Gastrocnemius medialis (tissue), 4 donors: ENCODE results near the gene SRF. TPM values are rescaled to one million over a fixed set of nuclear protein-coding genes. Genes with fewer than 3 reads are reported as not detected.

Source experiments
- ATAC-seq, 2 donors: fragments of 150-250 bp; one replicate each; pipeline ENCODE4 v1.9.1; 2016
- DNase-seq, 2 donors: peaks; one replicate each; pipeline ENCODE4 v3.0.0-alpha.2; 2019
- H3K27ac ChIP-seq, 4 donors: fragments of 200-600 bp; sonication (generic); 1 replicate in 1 of 4; 2 replicates in 3 of 4; pipeline ENCODE4 v1.5.1; 2016 to 2018; ENCODE audit warnings: mild to moderate bottlenecking in 2 of 4, moderate library complexity in 1 of 4
- H3K27me3 ChIP-seq, 3 donors: fragments of 200-600 bp; sonication (generic) in 2 of 3; 1 replicate in 1 of 3; 2 replicates in 2 of 3; pipeline versions ENCODE4 v1.5.1 to v1.6.0; 2016 to 2019; ENCODE audit warnings: mild to moderate bottlenecking in 1 of 3, moderate library complexity in 1 of 3
- H3K36me3 ChIP-seq, 2 donors: fragments of 200-600 bp; sonication (generic) in 1 of 2; one replicate each; pipeline ENCODE4 v1.5.1; 2017 to 2018
- H3K4me1 ChIP-seq, 2 donors: fragments of 200-600 bp; sonication (generic) in 1 of 2; one replicate each; pipeline ENCODE4 v1.5.1; 2016 to 2017; ENCODE audit warnings: mild to moderate bottlenecking in 2 of 2
- H3K4me3 ChIP-seq, 4 donors: fragments of 200-600 bp; sonication (generic) in 3 of 4; 1 replicate in 1 of 4; 2 replicates in 3 of 4; pipeline ENCODE4 v1.5.1; 2016 to 2019; ENCODE audit warnings: mild to moderate bottlenecking in 2 of 4
- H3K9me3 ChIP-seq, 3 donors: fragments of 200-600 bp; sonication (generic) in 2 of 3; 1 replicate in 1 of 3; 2 replicates in 2 of 3; pipeline ENCODE4 v1.5.1; 2016 to 2019
- POLR2A ChIP-seq, 2 donors: fragments of 450-650 bp; IDR thresholded peaks; one replicate each; pipeline ENCODE4 v1.6.1; 2017; ENCODE audit warnings: antibody characterized with exemption in 2 of 2, mild to moderate bottlenecking in 2 of 2, moderate library complexity in 2 of 2
- in situ Hi-C, 4 donors: fragments of 200-750 bp; cut with MboI; loops; one replicate each; pipeline versions ENCODE4 v1.15.0 to v1.8.0; 2017; ENCODE audit warnings: low sequenced_read_pairs in 4 of 4
- intact Hi-C: fragments of 100-400 bp; cut with DNase I; formaldehyde crosslinking; loops from one replicate; pipeline ENCODE4 v1.15.1; 2023; ENCODE audit warnings: low total_unique reads
- total RNA-seq, 4 donors: library from RNA; depleted of rRNA; stranded (reverse); fragments of >200 nt; gene quantifications; one replicate each; pipeline versions ENCODE4 v1.1.0 to v1.2.3, GENCODE V29; 2016
- TF ChIP-seq, protein P1 (sequence below), 5 experiments: fragments of 450-650 bp in 3 of 5; fragments of 200-600 bp in 2 of 5; sonication (generic) in 2 of 5; IDR thresholded peaks in 4 of 5; conservative IDR thresholded peaks in 1 of 5; 1 replicate in 4 of 5; 2 replicates in 1 of 5; pipeline ENCODE4 v1.5.1; 2016 to 2019; ENCODE audit warnings: antibody characterized with exemption in 5 of 5, mild to moderate bottlenecking in 3 of 5, moderate library complexity in 3 of 5

Gene SRF
- total RNA-seq, 4 donors from 2014 or later = 35.2 to 54.7 (median 44.9) TPM

DNA sequence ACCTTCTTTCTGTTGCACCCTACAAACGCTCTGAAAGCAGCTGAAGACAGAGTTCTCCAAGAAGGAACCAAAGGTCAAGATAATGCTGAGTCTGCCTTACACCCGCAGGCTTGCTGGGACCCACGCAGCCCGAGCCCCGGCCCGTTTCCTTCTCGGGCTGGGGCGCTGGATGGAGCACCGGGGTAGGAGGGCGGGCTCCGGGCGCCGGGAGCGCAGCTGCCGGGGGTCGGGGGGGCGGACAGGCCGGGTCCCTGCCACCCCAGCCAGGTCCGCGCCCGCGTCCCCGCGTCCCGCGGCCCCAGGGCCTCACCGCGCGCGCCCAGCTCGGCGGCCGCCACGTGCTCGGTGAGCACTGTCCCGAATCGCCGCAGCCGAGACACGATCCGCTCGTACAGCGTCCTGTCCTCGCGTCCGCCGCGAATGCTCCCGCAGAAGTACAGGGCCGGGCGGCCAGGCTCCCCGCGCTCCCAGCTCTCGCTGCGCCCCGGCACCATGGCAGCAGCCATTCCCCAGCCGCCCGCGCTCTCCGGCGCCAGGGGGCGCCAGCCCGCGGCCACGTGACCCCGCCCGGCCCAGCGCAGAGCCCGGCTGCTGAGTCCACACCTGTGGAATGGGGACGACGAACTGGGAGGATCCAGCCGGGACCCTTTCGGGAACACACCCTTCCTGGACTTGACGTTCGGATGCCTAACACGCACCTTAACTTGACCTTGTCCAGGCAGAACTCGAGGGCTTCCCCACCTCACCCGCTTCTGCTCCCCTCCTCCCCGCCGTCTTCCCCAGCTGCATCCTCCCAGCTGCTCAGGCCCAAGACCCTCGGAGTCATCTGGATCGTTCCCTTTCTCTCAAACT, 58.1 kb downstream of the SRF start, which contains the start of gene DNPH1:
Gene DNPH1 (minus strand): TSS at position 531 of the 852 bp plus-strand sequence. CDS start 25 bp downstream, at position 506.
- Histone ChIP-seq H3K4me1 (peaks cover 4 to 6% of the 10 kb centered on the region in 2 donors), H3K9me3 (no peaks in the 10 kb centered on the region), H3K36me3 (peaks cover 0 to 4% of the 10 kb centered on the region in 2 donors), H3K27me3 (no peaks in the 10 kb centered on the region), H3K27ac (peak within 1 kb of the TSS; percentile 47 to 68 (median 60)), H3K4me3 (peak within 1 kb of the TSS; percentile 57 to 74 (median 65))
- in situ Hi-C loops = loop anchor here in 1 of 4 donors (25.0 kb wide), 1 partner anchor 283 kb away; the partner anchor contains the start of genes LRRC73, POLR1C and YIPF3
- intact Hi-C loops = loop anchor here (1.0 kb wide), 1 partner anchor 18 kb away; no protein-coding TSS in a partner anchor
- ATAC-seq = peak; percentile 95 to 96
- DNase-seq = peak; percentile 47 to 63
- no peak for TF ChIP-seq POLR2A (IDR thresholded peaks at IDR 0.05)
- TF ChIP-seq, protein P1, sequence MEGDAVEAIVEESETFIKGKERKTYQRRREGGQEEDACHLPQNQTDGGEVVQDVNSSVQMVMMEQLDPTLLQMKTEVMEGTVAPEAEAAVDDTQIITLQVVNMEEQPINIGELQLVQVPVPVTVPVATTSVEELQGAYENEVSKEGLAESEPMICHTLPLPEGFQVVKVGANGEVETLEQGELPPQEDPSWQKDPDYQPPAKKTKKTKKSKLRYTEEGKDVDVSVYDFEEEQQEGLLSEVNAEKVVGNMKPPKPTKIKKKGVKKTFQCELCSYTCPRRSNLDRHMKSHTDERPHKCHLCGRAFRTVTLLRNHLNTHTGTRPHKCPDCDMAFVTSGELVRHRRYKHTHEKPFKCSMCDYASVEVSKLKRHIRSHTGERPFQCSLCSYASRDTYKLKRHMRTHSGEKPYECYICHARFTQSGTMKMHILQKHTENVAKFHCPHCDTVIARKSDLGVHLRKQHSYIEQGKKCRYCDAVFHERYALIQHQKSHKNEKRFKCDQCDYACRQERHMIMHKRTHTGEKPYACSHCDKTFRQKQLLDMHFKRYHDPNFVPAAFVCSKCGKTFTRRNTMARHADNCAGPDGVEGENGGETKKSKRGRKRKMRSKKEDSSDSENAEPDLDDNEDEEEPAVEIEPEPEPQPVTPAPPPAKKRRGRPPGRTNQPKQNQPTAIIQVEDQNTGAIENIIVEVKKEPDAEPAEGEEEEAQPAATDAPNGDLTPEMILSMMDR (IDR thresholded peaks at IDR 0.05 in 4 of 5, conservative IDR thresholded peaks at IDR 0.05 in 1 of 5) = peak; percentile 67 to 94 (median 89)

GRCh38 chr6:43229803-43230620, 58.9 kb downstream of the SRF start:
- Histone ChIP-seq H3K27me3 (no peaks in the 10 kb centered on the region), H3K4me3 (peak overlapping the region; percentile 57 to 74 (median 65)), H3K36me3 (no peaks in the 10 kb centered on the region), H3K27ac (peak overlapping the region in 1 of 4 donors; percentile 47), H3K4me1 (peaks cover 4 to 6% of the 10 kb centered on the region in 2 donors), H3K9me3 (no peaks in the 10 kb centered on the region)
- intact Hi-C loops (loop anchor here (1.0 kb wide), 1 partner anchor 17 kb away; no protein-coding TSS in a partner anchor), in situ Hi-C loops (loop anchor here in 1 of 4 donors (25.0 kb wide), 1 partner anchor 282 kb away; the partner anchor contains the start of genes LRRC73, POLR1C and YIPF3)
- no peak for TF ChIP-seq POLR2A (IDR thresholded peaks at IDR 0.05)
- TF ChIP-seq, protein P1 (IDR thresholded peaks at IDR 0.05 in 4 of 5, conservative IDR thresholded peaks at IDR 0.05 in 1 of 5) = no peak
- no peak for DNase-seq
- ATAC-seq = peak in 1 of 2 donors; percentile 4

- in situ Hi-C loops = loop anchor here in 1 of 4 donors (25.0 kb wide), 1 partner anchor 281 kb away; the partner anchor contains the start of genes LRRC73, POLR1C and YIPF3
- intact Hi-C loops = no loop called here
- ATAC-seq (no peak), DNase-seq (no peak)
- no peak for TF ChIP-seq POLR2A (IDR thresholded peaks at IDR 0.05)
- TF ChIP-seq, protein P1 (IDR thresholded peaks at IDR 0.05 in 4 of 5, conservative IDR thresholded peaks at IDR 0.05 in 1 of 5) = no peak
- no peaks in the 10 kb centered on the region for H3K36me3 ChIP-seq
- H3K27me3 ChIP-seq = no peaks in the 10 kb centered on the region
- H3K4me1 ChIP-seq = peaks cover 4 to 6% of the 10 kb centered on the region in 2 donors
- H3K4me3 ChIP-seq = no peak overlapping the region
- no peaks in the 10 kb centered on the region for H3K9me3 ChIP-seq
- no peak overlapping the region for H3K27ac ChIP-seq
These were observed 60.0 kb downstream of the SRF start for GRCh38 chr6:43231053-43231452.

Other genes starting within 250 kb of the SRF start
- gene CNPY3, start 241.8 kb upstream of the SRF start, total RNA-seq = 10 to 100 TPM in 2 of 4 donors, 1 to 10 TPM in 2; 7.1 to 13.5 (median 9.3) TPM
- gene GNMT, start 210.5 kb upstream of the SRF start, total RNA-seq = 1 to 10 TPM in 1 of 4 donors, under 1 TPM in 2, not detected in 1; 0.42 to 1.1 (median 0.61) TPM
- 10 to 100 TPM in 2 of 4 donors, 1 to 10 TPM in 2; 7.4 to 45.1 (median 12.6) TPM for gene PEX6, start 192.1 kb upstream of the SRF start, total RNA-seq
- 10 to 100 TPM; 44.3 to 68.2 (median 52.6) TPM for gene PPP2R5D, start 186.7 kb upstream of the SRF start, total RNA-seq
- 10 to 100 TPM; 25.0 to 33.5 (median 25.9) TPM for gene MEA1, start 157.3 kb upstream of the SRF start, total RNA-seq
- gene KLHDC3, start 157.0 kb upstream of the SRF start, total RNA-seq = 100 to 1,000 TPM in 2 of 4 donors, 10 to 100 TPM in 2; 66.5 to 164 (median 119) TPM
- gene RRP36, start 149.6 kb upstream of the SRF start, total RNA-seq = 10 to 100 TPM; 37.7 to 64.3 (median 51.0) TPM
- gene CUL7, start 117.4 kb upstream of the SRF start, total RNA-seq = 10 to 100 TPM; 11.9 to 21.3 (median 15.4) TPM
- gene MRPL2, start 111.8 kb upstream of the SRF start, total RNA-seq = 10 to 100 TPM; 34.1 to 64.9 (median 41.1) TPM
- 10 to 100 TPM; 12.2 to 19.3 (median 14.6) TPM for gene KLC4, start 111.6 kb upstream of the SRF start, total RNA-seq
- under 1 TPM; 0.15 to 0.64 (median 0.24) TPM for gene PTK7, start 95.0 kb upstream of the SRF start, total RNA-seq
- gene CUL9, start 10.9 kb downstream of the SRF start, total RNA-seq = 10 to 100 TPM in 1 of 4 donors, 1 to 10 TPM in 3; 5.3 to 20.1 (median 7.1) TPM
- gene DNPH1, start 58.2 kb downstream of the SRF start, total RNA-seq = 10 to 100 TPM; 42.3 to 87.6 (median 69.2) TPM
- under 1 TPM in 1 of 4 donors, not detected in 3; 0.04 TPM for gene TTBK1, start 72.2 kb downstream of the SRF start, total RNA-seq
- under 1 TPM in 1 of 4 donors, not detected in 3; 0.42 TPM for gene SLC22A7, start 127.0 kb downstream of the SRF start, total RNA-seq
- gene CRIP3, start 137.6 kb downstream of the SRF start, total RNA-seq = under 1 TPM in 1 of 4 donors, not detected in 3; 0.68 TPM
- 10 to 100 TPM in 3 of 4 donors, 1 to 10 TPM in 1; 9.9 to 13.8 (median 12.4) TPM for gene ZNF318, start 198.4 kb downstream of the SRF start, total RNA-seq